NOMO-1 (cell line): ENCODE data around the gene RPS19.

ENCODE experiments used
- DNase-seq, 2 experiments: peaks; one replicate each; lab custom pipeline; 2025; ENCODE audit not compliant: unreplicated experiment in 2 of 2; lab: John Stamatoyannopoulos, UW

Gene RPS19

GRCh38 chr19:41877916-41878905 is 18.2 kb downstream of the RPS19 start:
- DNase-seq: peak in 1 of 2 experiments; percentile 12

- no peak for DNase-seq
Observed at GRCh38 chr19:41879080-41879479, 19.0 kb downstream of the RPS19 start.

- no peak for DNase-seq
Observed at GRCh38 chr19:41879670-41880328, 19.7 kb downstream of the RPS19 start.

- DNase-seq: no peak
Observed at GRCh38 chr19:41880329-41880708, 20.3 kb downstream of the RPS19 start.

- peak; percentile 32 to 73 for DNase-seq
Observed at GRCh38 chr19:41882568-41883462, 22.8 kb downstream of the RPS19 start, which contains the start of gene ARHGEF1. ARHGEF1 (plus strand) TSS chr19:41883184; CDS start chr19:41888083, 4,899 bp downstream.

GRCh38 chr19:41883463-41883820 is 23.4 kb downstream of the RPS19 start:
- no peak for DNase-seq

GRCh38 chr19:41883821-41884733 is 24.0 kb downstream of the RPS19 start:
- peak; percentile 96 to 98 for DNase-seq

GRCh38 chr19:41886761-41887710 is 27.0 kb downstream of the RPS19 start:
- DNase-seq: no peak

- DNase-seq: no peak
Observed at GRCh38 chr19:41887711-41888382, 27.8 kb downstream of the RPS19 start.

- DNase-seq: no peak
Observed at GRCh38 chr19:41888926-41889325, 28.9 kb downstream of the RPS19 start.

- DNase-seq: no peak
Observed at GRCh38 chr19:41889896-41890295, 29.8 kb downstream of the RPS19 start.

GRCh38 chr19:41890936-41891335 is 30.9 kb downstream of the RPS19 start:
- no peak for DNase-seq

- no peak for DNase-seq
Observed at GRCh38 chr19:41892173-41892902, 32.3 kb downstream of the RPS19 start.

GRCh38 chr19:41893899-41894298 is 33.8 kb downstream of the RPS19 start:
- DNase-seq: no peak

- DNase-seq: no peak
Observed at GRCh38 chr19:41894350-41894749, 34.3 kb downstream of the RPS19 start.

- DNase-seq: no peak
Observed at GRCh38 chr19:41895745-41896580, 35.9 kb downstream of the RPS19 start.

- no peak for DNase-seq
Observed at GRCh38 chr19:41896581-41896942, 36.5 kb downstream of the RPS19 start.
